GM12872 (cell line): ENCODE results near the gene NAA10.

Experiments
- TF ChIP-seq, protein P1 (sequence below): IDR thresholded peaks from 3 replicates; pipeline ENCODE4 v1.5.1; 2011; ENCODE audit warnings: low read depth, mild to moderate bottlenecking, low read length, moderate library complexity; ENCODE audit not compliant: insufficient read depth

The NAA10 gene

DNA sequence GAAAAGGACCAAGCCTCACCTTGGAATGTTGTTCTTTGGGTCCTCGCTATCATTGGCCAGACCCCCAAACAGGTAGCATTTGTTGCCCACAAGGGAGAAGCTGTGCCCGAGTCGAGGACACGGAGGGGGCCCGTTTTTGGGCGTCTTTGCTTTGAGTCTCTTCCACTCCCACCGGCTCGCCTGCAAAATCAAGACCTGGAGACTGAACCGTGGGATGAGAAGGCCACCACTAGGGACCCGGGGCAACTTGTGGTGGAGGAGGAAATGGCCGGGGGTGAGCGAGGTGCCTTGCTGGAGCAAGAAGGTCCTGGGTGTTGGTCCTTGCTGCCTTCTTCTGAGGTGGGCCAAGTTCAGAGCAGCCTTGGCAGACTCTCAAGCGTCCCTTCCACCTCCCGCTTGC lies 29.3 kb upstream of the NAA10 start:
- TF ChIP-seq, protein P1, sequence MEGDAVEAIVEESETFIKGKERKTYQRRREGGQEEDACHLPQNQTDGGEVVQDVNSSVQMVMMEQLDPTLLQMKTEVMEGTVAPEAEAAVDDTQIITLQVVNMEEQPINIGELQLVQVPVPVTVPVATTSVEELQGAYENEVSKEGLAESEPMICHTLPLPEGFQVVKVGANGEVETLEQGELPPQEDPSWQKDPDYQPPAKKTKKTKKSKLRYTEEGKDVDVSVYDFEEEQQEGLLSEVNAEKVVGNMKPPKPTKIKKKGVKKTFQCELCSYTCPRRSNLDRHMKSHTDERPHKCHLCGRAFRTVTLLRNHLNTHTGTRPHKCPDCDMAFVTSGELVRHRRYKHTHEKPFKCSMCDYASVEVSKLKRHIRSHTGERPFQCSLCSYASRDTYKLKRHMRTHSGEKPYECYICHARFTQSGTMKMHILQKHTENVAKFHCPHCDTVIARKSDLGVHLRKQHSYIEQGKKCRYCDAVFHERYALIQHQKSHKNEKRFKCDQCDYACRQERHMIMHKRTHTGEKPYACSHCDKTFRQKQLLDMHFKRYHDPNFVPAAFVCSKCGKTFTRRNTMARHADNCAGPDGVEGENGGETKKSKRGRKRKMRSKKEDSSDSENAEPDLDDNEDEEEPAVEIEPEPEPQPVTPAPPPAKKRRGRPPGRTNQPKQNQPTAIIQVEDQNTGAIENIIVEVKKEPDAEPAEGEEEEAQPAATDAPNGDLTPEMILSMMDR, result no peak

DNA sequence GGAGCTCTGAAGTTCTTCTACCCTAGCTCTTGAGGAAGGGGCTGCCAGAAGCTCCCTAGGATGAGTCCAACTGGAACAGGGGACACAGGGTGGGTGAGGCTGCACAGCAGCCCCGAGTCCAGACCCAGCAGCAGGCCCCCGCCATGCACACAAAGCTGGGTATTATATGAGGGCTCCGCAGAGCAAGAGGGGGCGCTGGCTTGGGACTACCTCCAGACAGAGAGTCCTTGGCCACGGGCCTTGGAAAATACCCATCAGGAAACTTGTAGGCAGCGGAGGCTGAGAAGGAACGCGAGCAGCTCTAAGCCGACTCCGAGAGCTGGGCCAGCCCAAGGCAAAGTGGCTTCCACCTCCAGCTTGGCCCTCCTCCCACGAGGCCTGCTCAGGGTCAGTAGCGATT lies 28.7 kb upstream of the NAA10 start:
- TF ChIP-seq, protein P1, result no peak

DNA sequence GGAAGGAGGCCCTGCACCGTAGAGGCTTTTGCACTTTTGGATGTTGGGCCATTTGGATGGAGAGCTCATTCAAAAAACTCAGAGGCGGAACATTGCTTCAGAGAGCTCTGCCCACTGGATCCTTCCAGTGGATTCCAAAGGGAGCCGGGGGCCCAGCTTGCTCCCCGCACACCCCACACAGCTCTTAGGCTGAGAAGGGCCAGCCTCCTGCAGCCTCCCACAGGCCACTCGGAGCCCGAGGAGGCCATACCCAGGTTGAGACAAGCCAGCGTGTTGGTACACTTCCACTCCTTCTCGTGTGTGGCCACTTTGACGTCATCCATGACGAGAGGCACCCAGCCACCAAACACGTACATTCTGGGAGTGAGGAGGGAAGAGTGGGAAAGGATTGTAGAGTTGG lies 26.5 kb upstream of the NAA10 start:
- TF ChIP-seq, protein P1, result no peak

DNA sequence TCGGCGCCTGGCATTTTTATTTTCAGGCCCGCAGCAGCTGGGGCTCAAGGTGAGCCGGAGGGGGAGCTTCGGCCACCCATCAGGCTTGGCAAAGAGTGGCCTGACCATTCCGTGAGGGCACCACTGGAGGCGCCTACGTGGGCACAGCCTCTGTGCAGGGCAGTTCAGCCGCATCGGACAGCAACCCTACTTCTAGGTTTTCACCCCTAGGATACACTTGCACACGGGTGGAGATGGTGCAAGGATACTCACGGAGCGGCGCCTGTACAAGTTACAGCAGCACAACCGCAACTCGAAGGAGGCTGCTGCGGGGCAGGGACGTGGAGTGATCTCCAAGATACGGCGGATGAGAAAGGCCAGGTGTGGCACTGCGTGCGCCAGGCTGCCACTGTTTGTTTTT lies 25.9 kb upstream of the NAA10 start:
- TF ChIP-seq, protein P1, result no peak

DNA sequence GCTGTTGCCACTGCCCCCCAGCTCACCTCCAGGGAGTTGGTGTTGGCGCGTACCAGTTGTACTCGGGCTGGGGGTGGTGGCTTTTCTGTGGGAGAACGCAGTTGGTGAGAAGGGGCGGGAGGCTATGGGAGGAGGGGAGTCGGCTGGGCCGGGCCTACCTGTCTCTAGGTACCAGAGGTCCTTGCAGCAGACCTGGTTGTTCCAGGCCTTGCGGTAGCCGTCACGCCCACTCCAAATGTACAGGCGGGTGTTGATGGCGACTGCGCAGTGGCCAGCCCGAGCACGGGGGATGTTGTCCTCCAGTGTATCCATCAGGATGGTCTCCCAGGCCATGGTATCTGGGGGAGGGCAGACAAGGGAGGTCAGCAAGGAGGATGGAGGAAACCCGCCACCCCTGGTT lies 25.2 kb upstream of the NAA10 start:
- TF ChIP-seq, protein P1, result no peak

DNA sequence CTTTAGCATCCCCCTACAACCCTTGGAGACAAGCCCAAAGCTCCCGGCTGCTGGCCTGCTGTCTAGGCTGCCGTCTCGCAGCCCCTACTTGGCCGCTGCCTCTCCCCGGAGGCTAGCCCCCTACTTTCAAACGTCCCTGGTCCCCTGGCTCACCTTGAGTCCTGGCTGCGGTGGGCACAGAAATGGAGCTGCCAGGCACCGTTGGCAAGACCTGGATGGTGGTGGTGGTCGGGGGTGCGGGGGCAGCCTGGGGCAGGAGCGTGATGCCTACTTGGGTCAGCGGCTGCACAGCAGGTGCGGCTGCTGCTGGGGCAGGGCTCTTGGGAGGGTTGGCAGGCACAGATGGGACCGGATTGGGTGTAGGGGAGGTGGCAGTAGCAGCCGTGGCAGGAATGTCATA lies 24.8 kb upstream of the NAA10 start:
- TF ChIP-seq, protein P1, result no peak

DNA sequence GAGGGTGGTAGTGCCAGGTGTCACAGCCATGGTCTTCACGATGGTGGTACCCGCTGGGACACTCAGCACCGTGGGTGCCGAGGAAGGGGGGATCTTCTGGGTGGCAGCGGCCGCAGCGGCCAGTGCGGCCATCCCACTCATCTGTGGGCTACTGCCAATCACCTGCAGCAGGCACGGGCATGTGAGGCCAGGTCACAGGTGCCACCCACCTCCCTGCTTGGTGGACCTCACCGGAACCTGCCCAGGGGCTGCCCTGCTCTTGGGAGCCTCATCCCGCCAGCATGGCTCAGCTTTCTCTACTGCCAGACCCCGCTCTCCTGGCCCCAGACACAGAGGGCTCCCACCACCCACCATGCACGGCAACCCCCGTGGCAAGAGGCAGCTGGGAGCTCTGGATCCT lies 23.8 kb upstream of the NAA10 start:
- TF ChIP-seq, protein P1, result no peak

DNA sequence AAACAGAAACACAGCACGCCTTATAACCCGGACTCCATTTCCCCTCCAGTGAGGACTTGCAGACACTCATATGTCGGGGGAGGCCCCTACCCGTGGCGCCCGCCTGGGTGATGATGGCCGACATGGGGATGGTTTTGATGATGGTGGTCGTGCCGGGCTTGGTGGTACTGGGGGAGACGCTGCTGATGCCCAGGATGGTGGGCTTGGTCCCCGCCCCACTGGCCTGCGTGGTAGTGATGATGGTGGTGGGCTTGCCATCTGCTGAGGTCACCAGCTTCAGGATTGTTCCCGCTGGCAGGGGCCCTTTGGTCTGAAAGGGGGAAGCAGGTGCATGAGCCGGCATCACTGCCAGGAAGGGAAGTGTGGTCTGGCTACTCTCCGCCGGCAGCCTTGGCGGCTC lies 22.4 kb upstream of the NAA10 start:
- TF ChIP-seq, protein P1, result no peak
